Gastrocnemius medialis (tissue), 4 donors: Measurements from ENCODE around the gene SMAD3. TPM values are rescaled to one million over a fixed set of nuclear protein-coding genes. Genes with fewer than 3 reads are reported as not detected.
A peak's percentile ranks its signal among the peaks of the same experiment; 100 is the strongest.

ENCODE experiments used
- ATAC-seq, 2 donors: fragments of 150-250 bp; one replicate each; pipeline ENCODE4 v1.9.1; 2016
- DNase-seq, 2 donors: peaks; one replicate each; pipeline ENCODE4 v3.0.0-alpha.2; 2019
- H3K27ac ChIP-seq, 4 donors: fragments of 200-600 bp; sonication (generic); 1 replicate in 1 of 4; 2 replicates in 3 of 4; pipeline ENCODE4 v1.5.1; 2016 to 2018; ENCODE audit warnings: mild to moderate bottlenecking in 2 of 4, moderate library complexity in 1 of 4
- H3K27me3 ChIP-seq, 3 donors: fragments of 200-600 bp; sonication (generic) in 2 of 3; 1 replicate in 1 of 3; 2 replicates in 2 of 3; pipeline versions ENCODE4 v1.5.1 to v1.6.0; 2016 to 2019; ENCODE audit warnings: mild to moderate bottlenecking in 1 of 3, moderate library complexity in 1 of 3
- H3K36me3 ChIP-seq, 2 donors: fragments of 200-600 bp; sonication (generic) in 1 of 2; one replicate each; pipeline ENCODE4 v1.5.1; 2017 to 2018
- H3K4me1 ChIP-seq, 2 donors: fragments of 200-600 bp; sonication (generic) in 1 of 2; one replicate each; pipeline ENCODE4 v1.5.1; 2016 to 2017; ENCODE audit warnings: mild to moderate bottlenecking in 2 of 2
- H3K4me3 ChIP-seq, 4 donors: fragments of 200-600 bp; sonication (generic) in 3 of 4; 1 replicate in 1 of 4; 2 replicates in 3 of 4; pipeline ENCODE4 v1.5.1; 2016 to 2019; ENCODE audit warnings: mild to moderate bottlenecking in 2 of 4
- H3K9me3 ChIP-seq, 3 donors: fragments of 200-600 bp; sonication (generic) in 2 of 3; 1 replicate in 1 of 3; 2 replicates in 2 of 3; pipeline ENCODE4 v1.5.1; 2016 to 2019
- CTCF ChIP-seq, 5 experiments: fragments of 450-650 bp in 3 of 5; fragments of 200-600 bp in 2 of 5; sonication (generic) in 2 of 5; IDR thresholded peaks in 4 of 5; conservative IDR thresholded peaks in 1 of 5; 1 replicate in 4 of 5; 2 replicates in 1 of 5; pipeline ENCODE4 v1.5.1; 2016 to 2019; ENCODE audit warnings: antibody characterized with exemption in 5 of 5, mild to moderate bottlenecking in 3 of 5, moderate library complexity in 3 of 5
- POLR2A ChIP-seq, 2 donors: fragments of 450-650 bp; IDR thresholded peaks; one replicate each; pipeline ENCODE4 v1.6.1; 2017; ENCODE audit warnings: antibody characterized with exemption in 2 of 2, mild to moderate bottlenecking in 2 of 2, moderate library complexity in 2 of 2
- in situ Hi-C, 4 donors: fragments of 200-750 bp; cut with MboI; loops; one replicate each; pipeline versions ENCODE4 v1.15.0 to v1.8.0; 2017; ENCODE audit warnings: low sequenced_read_pairs in 4 of 4
- intact Hi-C: fragments of 100-400 bp; cut with DNase I; formaldehyde crosslinking; loops from one replicate; pipeline ENCODE4 v1.15.1; 2023; ENCODE audit warnings: low total_unique reads
- total RNA-seq, 4 donors: library from RNA; depleted of rRNA; stranded (reverse); fragments of >200 nt; gene quantifications; one replicate each; pipeline versions ENCODE4 v1.1.0 to v1.2.3, GENCODE V29; 2016

Gene SMAD3
- total RNA-seq, 4 donors from 2014 or later, result 15.9 to 61.7 (median 26.3) TPM

- in situ Hi-C loops (loop anchor here in 1 of 4 donors (10.0 kb wide), 1 partner anchor 121 kb away; no protein-coding TSS in a partner anchor), intact Hi-C loops (no loop called here)
- TF ChIP-seq POLR2A (IDR thresholded peaks at IDR 0.05) (no peak), CTCF (IDR thresholded peaks at IDR 0.05 in 4 of 5, conservative IDR thresholded peaks at IDR 0.05 in 1 of 5) (no peak)
- H3K9me3 ChIP-seq, result no peaks in the 10 kb centered on the region
- peak overlapping the region; percentile 91 to 99 (median 96) for H3K27ac ChIP-seq
- no peaks in the 10 kb centered on the region for H3K27me3 ChIP-seq
- H3K36me3 ChIP-seq, result no peaks in the 10 kb centered on the region
- ATAC-seq, result no peak
- peaks cover 79 to 85% of the 10 kb centered on the region in 2 donors for H3K4me1 ChIP-seq
- H3K4me3 ChIP-seq, result no peak overlapping the region
- no peak for DNase-seq
Measured at GRCh38 chr15:67196222-67196621, 130.8 kb downstream of the SMAD3 start.

- H3K27me3 ChIP-seq, result no peaks in the 10 kb centered on the region
- TF ChIP-seq POLR2A (IDR thresholded peaks at IDR 0.05) (no peak), CTCF (IDR thresholded peaks at IDR 0.05 in 4 of 5, conservative IDR thresholded peaks at IDR 0.05 in 1 of 5) (no peak)
- H3K36me3 ChIP-seq, result no peaks in the 10 kb centered on the region
- H3K4me3 ChIP-seq, result no peak overlapping the region
- ATAC-seq (no peak), DNase-seq (no peak)
- intact Hi-C loops, result no loop called here
- peaks cover 79 to 85% of the 10 kb centered on the region in 2 donors for H3K4me1 ChIP-seq
- peak overlapping the region; percentile 91 to 99 (median 96) for H3K27ac ChIP-seq
- no peaks in the 10 kb centered on the region for H3K9me3 ChIP-seq
- in situ Hi-C loops, result loop anchor here in 1 of 4 donors (10.0 kb wide), 1 partner anchor 122 kb away; no protein-coding TSS in a partner anchor
Measured at GRCh38 chr15:67196672-67197363, 131.4 kb downstream of the SMAD3 start.

GRCh38 chr15:67197364-67197695, 131.9 kb downstream of the SMAD3 start:
- peaks cover 79 to 84% of the 10 kb centered on the region in 2 donors for H3K4me1 ChIP-seq

GRCh38 chr15:67198157-67198754, 132.9 kb downstream of the SMAD3 start:
- H3K4me1 ChIP-seq, result peaks cover 77 to 84% of the 10 kb centered on the region in 2 donors
- TF ChIP-seq CTCF (IDR thresholded peaks at IDR 0.05 in 4 of 5, conservative IDR thresholded peaks at IDR 0.05 in 1 of 5) (no peak), POLR2A (IDR thresholded peaks at IDR 0.05) (no peak)
- no peaks in the 10 kb centered on the region for H3K36me3 ChIP-seq
- H3K27me3 ChIP-seq, result no peaks in the 10 kb centered on the region
- peak overlapping the region; percentile 91 to 99 (median 96) for H3K27ac ChIP-seq
- intact Hi-C loops (no loop called here), in situ Hi-C loops (loop anchor here in 1 of 4 donors (10.0 kb wide), 1 partner anchor 123 kb away; no protein-coding TSS in a partner anchor)
- no peaks in the 10 kb centered on the region for H3K9me3 ChIP-seq
- DNase-seq, result peak in 1 of 2 donors; percentile 60
- ATAC-seq, result no peak
- H3K4me3 ChIP-seq, result no peak overlapping the region

More at GRCh38 chr15:67197364-67197695, 131.9 kb downstream of the SMAD3 start:
- DNase-seq (no peak), ATAC-seq (no peak)
- Histone ChIP-seq H3K9me3 (no peaks in the 10 kb centered on the region), H3K27me3 (no peaks in the 10 kb centered on the region), H3K4me3 (no peak overlapping the region), H3K36me3 (no peaks in the 10 kb centered on the region), H3K27ac (peak overlapping the region; percentile 91 to 99 (median 96))
- TF ChIP-seq CTCF (IDR thresholded peaks at IDR 0.05 in 4 of 5, conservative IDR thresholded peaks at IDR 0.05 in 1 of 5) (no peak), POLR2A (IDR thresholded peaks at IDR 0.05) (no peak)
- in situ Hi-C loops, result loop anchor here in 1 of 4 donors (10.0 kb wide), 1 partner anchor 123 kb away; no protein-coding TSS in a partner anchor
- intact Hi-C loops, result no loop called here
